Lung (tissue), 12 donors: ENCODE data around the gene CPNE9. TPM values are rescaled to one million over a fixed set of nuclear protein-coding genes. Genes with fewer than 3 reads are reported as not detected.

Source experiments
- ATAC-seq: fragments of 200-7000 bp; cut with Tn5 transposase; one replicate; pipeline ENCODE4 v1.9.1; 2020; ENCODE audit warnings: moderate number of reproducible peaks; ENCODE audit not compliant: insufficient read depth, low FRiP score
- DNase-seq, 3 donors: peaks; one replicate each; pipeline ENCODE4 v3.0.0-alpha.2; 2013 to 2017
- H3K27ac ChIP-seq, 2 donors: one replicate each; pipeline ENCODE4 v1.5.1; 2013; ENCODE audit warnings: mild to moderate bottlenecking in 2 of 2, moderate library complexity in 2 of 2, control low read depth in 1 of 2, inconsistent platforms in 1 of 2, low read depth in 1 of 2, low read length in 1 of 2
- H3K27me3 ChIP-seq, 3 donors: one replicate each; pipeline ENCODE4 v1.5.1; 2013; ENCODE audit warnings: low read length in 2 of 3; ENCODE audit not compliant: control insufficient read depth in 3 of 3, insufficient read depth in 3 of 3
- H3K36me3 ChIP-seq, 4 donors: one replicate each; pipeline ENCODE4 v1.5.1; 2013; ENCODE audit warnings: low read length in 4 of 4, mild to moderate bottlenecking in 1 of 4, moderate library complexity in 1 of 4; ENCODE audit not compliant: control insufficient read depth in 4 of 4, insufficient read depth in 4 of 4
- H3K4me1 ChIP-seq, 5 donors: one replicate each; pipeline ENCODE4 v1.5.1; 2013; ENCODE audit warnings: low read length in 5 of 5, mild to moderate bottlenecking in 2 of 5, moderate library complexity in 1 of 5; ENCODE audit not compliant: control insufficient read depth in 5 of 5, insufficient read depth in 5 of 5
- H3K4me3 ChIP-seq: one replicate; pipeline ENCODE4 v1.5.1; 2013; ENCODE audit warnings: mild to moderate bottlenecking, control low read depth, moderate library complexity
- H3K9ac ChIP-seq, 2 donors: one replicate each; pipeline ENCODE4 v1.5.1; 2013; ENCODE audit warnings: low read length in 2 of 2, control low read depth in 1 of 2; ENCODE audit not compliant: insufficient read depth in 1 of 2
- H3K9me3 ChIP-seq, 4 donors: one replicate each; pipeline ENCODE4 v1.5.1; 2013; ENCODE audit warnings: low read length in 3 of 4, mild to moderate bottlenecking in 1 of 4, moderate library complexity in 1 of 4; ENCODE audit not compliant: control insufficient read depth in 4 of 4, insufficient read depth in 3 of 4
- CTCF ChIP-seq: IDR thresholded peaks from 2 replicates; pipeline ENCODE4 v1.5.1; 2012; ENCODE audit warnings: mild to moderate bottlenecking; ENCODE audit errors: control extremely low read depth, extremely low read depth
- WGBS, 2 donors: extraction: QIAGEN DNeasy Blood & Tissue Kit; methylation state at CpG; one replicate each; pipeline ENCODE4 v1.1.7; 2013; 5-methylcytosine and 5-hydroxymethylcytosine counted together
- polyA plus RNA-seq, 2 donors: library from polyadenylated mRNA; stranded (reverse); fragments of 200-250 nt; gene quantifications; one replicate each; pipeline ENCODE4 v1.2.1, GENCODE V29; 2013
- total RNA-seq, 2 donors: library from RNA; depleted of rRNA in 1 of 2; stranded (reverse); fragments of >200 nt in 1 of 2; gene quantifications; one replicate each; pipeline ENCODE4 v1.2.1, GENCODE V29; 2014 to 2021
- donor health status: control.
- donor health status: control.
- donor health status: Bipolar disorder and iron deficiency.
- donor health status: healthy.
- donor health status: DM: yes; HTN: yes; CAD: no.

CPNE9 gene
- total and polyA plus RNA-seq, 4 donors, result 0.11 to 0.34 (median 0.16) TPM; not detected in 1

GRCh38 chr3:9692416-9692815, 11.2 kb upstream of the CPNE9 start:
- Histone ChIP-seq H3K4me1 (no peaks in the 10 kb centered on the region), H3K27ac (no peak overlapping the region), H3K36me3 (peaks cover 8 to 78% (median 29%) of the 10 kb centered on the region in 4 donors), H3K9ac (no peak overlapping the region), H3K4me3 (no peak overlapping the region), H3K27me3 (no peaks in the 10 kb centered on the region), H3K9me3 (no peaks in the 10 kb centered on the region)
- DNase-seq (no peak), ATAC-seq (no peak)
- 95 to 96% methylated on average over 5 of the region's 5 CpGs for WGBS, 2 donors
- TF ChIP-seq CTCF, result no peak

GRCh38 chr3:9695345-9695744, 8.3 kb upstream of the CPNE9 start:
- Histone ChIP-seq H3K36me3 (peaks cover 8 to 72% (median 20%) of the 10 kb centered on the region in 4 donors), H3K4me3 (no peak overlapping the region), H3K9me3 (peaks cover 0 to 2% (median 0%) of the 10 kb centered on the region in 4 donors), H3K27ac (no peak overlapping the region), H3K27me3 (no peaks in the 10 kb centered on the region), H3K9ac (no peak overlapping the region), H3K4me1 (no peaks in the 10 kb centered on the region)
- WGBS, 2 donors, result 89 to 92% methylated on average over 4 of the region's 4 CpGs
- DNase-seq, result no peak
- no peak for ATAC-seq
- TF ChIP-seq CTCF, result no peak

- H3K9me3 ChIP-seq, result peaks cover 0 to 2% (median 0%) of the 10 kb centered on the region in 4 donors
Observed at GRCh38 chr3:9695746-9696145, 7.9 kb upstream of the CPNE9 start.

More at GRCh38 chr3:9695746-9696145, 7.9 kb upstream of the CPNE9 start:
- H3K4me1 ChIP-seq, result no peaks in the 10 kb centered on the region
- no peak overlapping the region for H3K27ac ChIP-seq
- H3K27me3 ChIP-seq, result no peaks in the 10 kb centered on the region
- ATAC-seq, result no peak
- H3K9ac ChIP-seq, result no peak overlapping the region
- TF ChIP-seq CTCF, result no peak
- DNase-seq, result no peak
- 94 to 97% methylated on average over 7 of the region's 7 CpGs for WGBS, 2 donors
- H3K36me3 ChIP-seq, result peaks cover 9 to 73% (median 19%) of the 10 kb centered on the region in 4 donors
- H3K4me3 ChIP-seq, result no peak overlapping the region
